Measurements from ENCODE around the gene NRAS. TPM values are rescaled to one million over a fixed set of nuclear protein-coding genes. Genes with fewer than 3 reads are reported as not detected.

Gene NRAS
- total and polyA plus RNA-seq, 2 experiments from 2014 or later, result 30.0 to 31.9 TPM

GRCh38 chr1:114700036-114700600 is 16.5 kb downstream of the NRAS start:
- no peaks in the 10 kb centered on the region for H3K4me1 ChIP-seq (ENCODE audit: low read depth)
- no peak overlapping the region for H3K27ac ChIP-seq
- no peak for TF ChIP-seq CTCF (IDR thresholded peaks at IDR 0.05; ENCODE audit: low read depth, low read length)
- peaks cover 25% of the 10 kb centered on the region for H3K27me3 ChIP-seq
- no peak overlapping the region for H3K4me3 ChIP-seq
- no peak for DNase-seq (ENCODE audit: low read depth in 1 of 2, low spot score in 1 of 2)
- no peaks in the 10 kb centered on the region for H3K9me3 ChIP-seq (ENCODE audit: low read depth)
- H3K36me3 ChIP-seq, result no peaks in the 10 kb centered on the region

GRCh38 chr1:114696810-114697209 is 19.8 kb downstream of the NRAS start:
- Histone ChIP-seq H3K4me1 (ENCODE audit: low read depth) (no peaks in the 10 kb centered on the region), H3K27ac (no peak overlapping the region), H3K27me3 (peaks cover 25% of the 10 kb centered on the region), H3K36me3 (no peaks in the 10 kb centered on the region), H3K9me3 (ENCODE audit: low read depth) (no peaks in the 10 kb centered on the region), H3K4me3 (no peak overlapping the region)
- no peak for DNase-seq (ENCODE audit: low read depth in 1 of 2, low spot score in 1 of 2)
- TF ChIP-seq CTCF (IDR thresholded peaks at IDR 0.05; ENCODE audit: low read depth, low read length), result no peak

- Histone ChIP-seq H3K9me3 (ENCODE audit: low read depth) (no peaks in the 10 kb centered on the region), H3K27me3 (peaks cover 20% of the 10 kb centered on the region), H3K4me3 (no peak within 1 kb of the TSS), H3K27ac (no peak within 1 kb of the TSS), H3K36me3 (no peaks in the 10 kb centered on the region), H3K4me1 (ENCODE audit: low read depth) (no peaks in the 10 kb centered on the region)
- TF ChIP-seq CTCF (IDR thresholded peaks at IDR 0.05; ENCODE audit: low read depth, low read length), result no peak
- peak in 1 of 2 donors; percentile 23 for DNase-seq (ENCODE audit: low read depth in 1 of 2, low spot score in 1 of 2)
Observed at GRCh38 chr1:114695430-114696058, 21.0 kb downstream of the NRAS start, which contains the start of gene AMPD1. TSS of gene AMPD1 (minus strand) at chr1:114695546. CDS start at chr1:114695471, 75 bp downstream.

GRCh38 chr1:114694540-114695310 is 21.8 kb downstream of the NRAS start:
- TF ChIP-seq CTCF (IDR thresholded peaks at IDR 0.05; ENCODE audit: low read depth, low read length), result no peak

GRCh38 chr1:114692947-114693346 is 23.6 kb downstream of the NRAS start:
- Histone ChIP-seq H3K27me3 (peaks cover 17% of the 10 kb centered on the region), H3K4me1 (ENCODE audit: low read depth) (no peaks in the 10 kb centered on the region), H3K27ac (no peak overlapping the region), H3K36me3 (no peaks in the 10 kb centered on the region), H3K4me3 (no peak overlapping the region), H3K9me3 (ENCODE audit: low read depth) (no peaks in the 10 kb centered on the region)
- no peak for DNase-seq (ENCODE audit: low read depth in 1 of 2, low spot score in 1 of 2)
- no peak for TF ChIP-seq CTCF (IDR thresholded peaks at IDR 0.05; ENCODE audit: low read depth, low read length)

More at GRCh38 chr1:114694540-114695310, 21.8 kb downstream of the NRAS start:
- Histone ChIP-seq H3K4me3 (no peak overlapping the region), H3K4me1 (ENCODE audit: low read depth) (no peaks in the 10 kb centered on the region), H3K36me3 (no peaks in the 10 kb centered on the region), H3K27ac (no peak overlapping the region), H3K9me3 (ENCODE audit: low read depth) (no peaks in the 10 kb centered on the region), H3K27me3 (peaks cover 14% of the 10 kb centered on the region)
- no peak for DNase-seq (ENCODE audit: low read depth in 1 of 2, low spot score in 1 of 2)

Data from cardiac muscle cell (in vitro differentiated cells and primary cell).